Prostate gland (tissue), 2 donors: Measurements from ENCODE around the gene STMP1. TPM values are rescaled to one million over a fixed set of nuclear protein-coding genes. Genes with fewer than 3 reads are reported as not detected.
"Not testable (repeated sequence)": the region's sequence is repeated elsewhere in the genome, so short reads cannot be mapped to it uniquely, and the experiment has no call there.

ENCODE experiments used
- DNase-seq: peaks from one replicate; pipeline ENCODE4 v3.0.0-alpha.2; 2019; ENCODE audit warnings: low spot score
- H3K27ac ChIP-seq, 2 donors: fragments of 200-600 bp; sonication (generic); 2 replicates each; pipeline ENCODE4 v1.5.1; 2017 to 2019
- H3K27me3 ChIP-seq: fragments of 200-600 bp; sonication (generic); replicated peaks from 2 replicates; pipeline ENCODE4 v1.5.1; 2019; ENCODE audit not compliant: insufficient read depth
- H3K36me3 ChIP-seq, 2 donors: fragments of 200-600 bp; sonication (generic); 1 replicate in 1 of 2; 2 replicates in 1 of 2; pipeline versions ENCODE4 v1.5.1 to v1.8.1; 2017 to 2019
- H3K4me1 ChIP-seq: fragments of 200-600 bp; sonication (generic); replicated peaks from 2 replicates; pipeline ENCODE4 v1.5.1; 2019
- H3K4me3 ChIP-seq, 2 donors: fragments of 200-600 bp; sonication (generic); 2 replicates each; pipeline ENCODE4 v1.5.1; 2017 to 2019
- H3K9me3 ChIP-seq: fragments of 200-600 bp; sonication (generic); 2 replicates; pipeline ENCODE4 v1.5.1; 2017
- POLR2A ChIP-seq: fragments of 450-650 bp; IDR thresholded peaks from one replicate; pipeline ENCODE4 v1.6.1; 2016; ENCODE audit warnings: antibody characterized with exemption, mild to moderate bottlenecking
- POLR2AphosphoS5 ChIP-seq: sonication (generic); formaldehyde crosslinking; IDR thresholded peaks from one replicate; pipeline ENCODE4 v1.6.1; 2017; ENCODE audit warnings: antibody characterized with exemption
- whole genome bisulfite sequencing: methylation state at CpG from one replicate; pipeline ENCODE4 v1.1.5; 2018; 5-methylcytosine and 5-hydroxymethylcytosine counted together
- intact Hi-C: fragments of 100-400 bp; cut with DNase I; formaldehyde crosslinking; loops from one replicate; pipeline ENCODE4 v1.14.2; 2022
- total RNA-seq, 2 donors: library from RNA; depleted of rRNA; stranded (reverse); fragments of >200 nt; gene quantifications; one replicate each; pipeline ENCODE4 v1.1.0, GENCODE V29; 2016
- TF ChIP-seq, protein P1 (sequence below), 4 experiments: fragments of 200-600 bp in 2 of 4; fragments of 450-650 bp in 2 of 4; sonication (generic) in 2 of 4; IDR thresholded peaks; 1 replicate in 3 of 4; 2 replicates in 1 of 4; pipeline ENCODE4 v1.5.1; 2016 to 2019; ENCODE audit warnings: antibody characterized with exemption in 4 of 4, mild to moderate bottlenecking in 2 of 4, moderate library complexity in 2 of 4

The STMP1 gene
- total RNA-seq, 2 donors from 2014 or later, result 29.9 to 31.9 TPM

DNA sequence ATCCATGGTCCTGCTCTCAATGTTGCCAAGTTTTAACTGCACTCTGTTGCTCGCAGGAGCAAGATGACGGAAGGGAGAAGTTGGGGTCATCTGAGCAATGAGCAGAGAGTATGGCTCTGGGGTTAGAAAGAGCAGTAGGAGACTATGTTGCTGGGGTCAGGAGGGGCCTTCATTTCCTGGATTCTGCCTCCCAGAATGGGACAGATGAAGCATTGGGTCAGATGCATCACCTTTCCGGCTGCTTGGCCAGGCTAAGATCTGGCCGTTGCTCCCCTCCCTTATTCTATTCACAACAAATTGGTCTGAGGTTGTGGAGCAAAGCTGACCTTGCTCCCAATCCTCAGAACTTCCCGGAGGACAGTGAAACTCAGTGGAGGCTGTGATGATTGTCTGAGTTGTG, 22.4 kb downstream of the STMP1 start:
- Histone ChIP-seq H3K4me1 (no peaks in the 10 kb centered on the region), H3K27ac (no peak overlapping the region), H3K9me3 (no peaks in the 10 kb centered on the region), H3K27me3 (no peaks in the 10 kb centered on the region), H3K36me3 (no peaks in the 10 kb centered on the region), H3K4me3 (no peak overlapping the region)
- 91% methylated on average over 5 of the region's 5 CpGs for WGBS
- no peak for DNase-seq
- TF ChIP-seq POLR2A (no peak), POLR2AphosphoS5 (no peak)
- TF ChIP-seq, protein P1, sequence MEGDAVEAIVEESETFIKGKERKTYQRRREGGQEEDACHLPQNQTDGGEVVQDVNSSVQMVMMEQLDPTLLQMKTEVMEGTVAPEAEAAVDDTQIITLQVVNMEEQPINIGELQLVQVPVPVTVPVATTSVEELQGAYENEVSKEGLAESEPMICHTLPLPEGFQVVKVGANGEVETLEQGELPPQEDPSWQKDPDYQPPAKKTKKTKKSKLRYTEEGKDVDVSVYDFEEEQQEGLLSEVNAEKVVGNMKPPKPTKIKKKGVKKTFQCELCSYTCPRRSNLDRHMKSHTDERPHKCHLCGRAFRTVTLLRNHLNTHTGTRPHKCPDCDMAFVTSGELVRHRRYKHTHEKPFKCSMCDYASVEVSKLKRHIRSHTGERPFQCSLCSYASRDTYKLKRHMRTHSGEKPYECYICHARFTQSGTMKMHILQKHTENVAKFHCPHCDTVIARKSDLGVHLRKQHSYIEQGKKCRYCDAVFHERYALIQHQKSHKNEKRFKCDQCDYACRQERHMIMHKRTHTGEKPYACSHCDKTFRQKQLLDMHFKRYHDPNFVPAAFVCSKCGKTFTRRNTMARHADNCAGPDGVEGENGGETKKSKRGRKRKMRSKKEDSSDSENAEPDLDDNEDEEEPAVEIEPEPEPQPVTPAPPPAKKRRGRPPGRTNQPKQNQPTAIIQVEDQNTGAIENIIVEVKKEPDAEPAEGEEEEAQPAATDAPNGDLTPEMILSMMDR (IDR thresholded peaks at IDR 0.05), result no peak
- intact Hi-C loops, result no loop called here

GRCh38 chr7:135685306-135686084, 23.2 kb downstream of the STMP1 start:
- Histone ChIP-seq H3K4me3 (no peak overlapping the region), H3K36me3 (no peaks in the 10 kb centered on the region), H3K27me3 (no peaks in the 10 kb centered on the region), H3K9me3 (no peaks in the 10 kb centered on the region), H3K4me1 (no peaks in the 10 kb centered on the region), H3K27ac (no peak overlapping the region)
- no peak for DNase-seq
- no peak for TF ChIP-seq POLR2A
- TF ChIP-seq POLR2AphosphoS5, result no peak
- TF ChIP-seq, protein P1 (IDR thresholded peaks at IDR 0.05), result no peak
- 89% methylated on average over 9 of the region's 9 CpGs for WGBS
- intact Hi-C loops, result no loop called here

GRCh38 chr7:135687466-135687865, 25.2 kb downstream of the STMP1 start:
- WGBS, result 0% methylated on average over 1 of the region's 1 CpG
- H3K9me3 ChIP-seq, result no peaks in the 10 kb centered on the region
- H3K4me3 ChIP-seq, result no peak overlapping the region
- no peak overlapping the region for H3K27ac ChIP-seq
- DNase-seq, result no peak
- H3K27me3 ChIP-seq, result no peaks in the 10 kb centered on the region
- H3K36me3 ChIP-seq, result no peaks in the 10 kb centered on the region
- TF ChIP-seq POLR2AphosphoS5 (no peak), POLR2A (no peak)
- TF ChIP-seq, protein P1 (IDR thresholded peaks at IDR 0.05), result no peak
- intact Hi-C loops, result no loop called here
- H3K4me1 ChIP-seq, result no peaks in the 10 kb centered on the region

GRCh38 chr7:135690566-135690965, 28.3 kb downstream of the STMP1 start:
- Histone ChIP-seq H3K27ac (no peak overlapping the region), H3K27me3 (no peaks in the 10 kb centered on the region), H3K4me1 (no peaks in the 10 kb centered on the region), H3K4me3 (no peak overlapping the region), H3K9me3 (no peaks in the 10 kb centered on the region), H3K36me3 (no peaks in the 10 kb centered on the region)
- TF ChIP-seq, protein P1 (IDR thresholded peaks at IDR 0.05), result no peak
- WGBS, result 96% methylated on average over 3 of the region's 3 CpGs
- intact Hi-C loops, result no loop called here
- no peak for DNase-seq

DNA sequence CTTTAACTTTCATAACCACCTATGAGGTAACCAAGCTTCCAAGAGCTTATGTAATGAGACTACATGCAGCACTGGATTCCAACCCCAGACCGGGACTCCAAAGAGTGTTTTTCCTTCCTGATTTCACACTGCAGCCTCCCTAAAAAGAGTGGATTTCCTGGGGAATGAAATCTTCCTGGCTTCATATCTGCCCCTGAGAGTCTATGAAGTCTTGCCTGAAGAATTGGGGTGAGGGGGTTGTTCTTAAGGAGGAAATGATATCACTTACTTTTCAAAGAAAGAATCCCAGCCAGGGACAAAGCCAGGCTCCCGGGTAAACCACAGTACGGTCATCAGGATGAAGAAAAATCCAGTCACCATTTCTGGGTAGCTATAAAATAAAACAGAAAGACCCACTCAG, 29.7 kb downstream of the STMP1 start:
- no peaks in the 10 kb centered on the region for H3K27me3 ChIP-seq

DNA sequence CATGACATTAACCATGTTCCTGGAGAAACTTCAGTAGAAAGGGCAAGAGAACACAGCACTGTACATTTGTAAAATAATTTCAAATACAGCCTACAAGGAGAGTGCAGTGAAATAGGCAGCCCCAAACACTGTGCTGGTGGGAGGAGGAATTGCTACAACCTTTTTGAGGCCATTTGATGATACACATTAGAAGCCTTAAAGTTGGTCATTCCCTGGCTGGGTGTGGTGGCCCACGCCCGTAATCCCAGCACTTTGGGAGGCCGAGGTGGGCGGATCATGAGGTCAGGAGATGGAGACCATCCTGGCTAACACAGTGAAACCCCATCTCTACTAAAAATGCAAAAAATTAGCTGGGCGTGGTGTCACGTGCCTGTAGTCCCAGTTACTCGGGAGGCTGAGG, 30.3 kb downstream of the STMP1 start:
- H3K4me1 ChIP-seq, H3K9me3 ChIP-seq, H3K27me3 ChIP-seq, H3K4me3 ChIP-seq, H3K27ac ChIP-seq, intact Hi-C loops, DNase-seq, H3K36me3 ChIP-seq: not testable (repeated sequence)
- 93% methylated on average over 7 of the region's 7 CpGs for WGBS

More for the DNA sequence above, 29.7 kb downstream of the STMP1 start:
- 61% methylated on average over 3 of the region's 3 CpGs for WGBS
- no peak for DNase-seq
- Histone ChIP-seq H3K4me1 (no peaks in the 10 kb centered on the region), H3K9me3 (no peaks in the 10 kb centered on the region), H3K27ac (no peak overlapping the region), H3K4me3 (no peak overlapping the region), H3K36me3 (no peaks in the 10 kb centered on the region)
- TF ChIP-seq, protein P1 (IDR thresholded peaks at IDR 0.05), result no peak
- TF ChIP-seq POLR2A, result no peak
- no peak for TF ChIP-seq POLR2AphosphoS5
- intact Hi-C loops, result no loop called here
